ENCODE data around the gene CNTN1. TPM values are rescaled to one million over a fixed set of nuclear protein-coding genes. Genes with fewer than 3 reads are reported as not detected.

The CNTN1 gene
- total RNA-seq, 1 experiment from 2014 or later, result 6.5 TPM

DNA sequence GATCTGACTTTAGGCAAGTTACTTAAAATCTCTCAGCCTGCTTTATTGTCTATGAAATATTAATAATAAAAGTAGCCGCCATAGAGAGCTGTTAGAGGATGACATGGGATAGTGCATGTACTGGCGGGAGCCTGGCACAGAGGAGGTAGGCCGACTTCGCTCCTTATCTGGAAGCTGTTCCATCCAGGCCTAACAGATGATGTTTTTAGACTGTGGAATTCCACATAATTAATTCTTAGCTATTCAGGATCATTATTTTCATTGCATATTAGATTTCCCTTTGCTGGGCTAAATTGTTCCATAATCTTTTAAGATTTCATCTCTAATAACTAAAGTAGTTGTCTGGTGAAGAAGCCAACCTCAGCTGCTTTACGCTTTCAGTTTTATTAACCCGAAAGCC is 30.8 kb downstream of the CNTN1 start:
- TF ChIP-seq, protein P1, sequence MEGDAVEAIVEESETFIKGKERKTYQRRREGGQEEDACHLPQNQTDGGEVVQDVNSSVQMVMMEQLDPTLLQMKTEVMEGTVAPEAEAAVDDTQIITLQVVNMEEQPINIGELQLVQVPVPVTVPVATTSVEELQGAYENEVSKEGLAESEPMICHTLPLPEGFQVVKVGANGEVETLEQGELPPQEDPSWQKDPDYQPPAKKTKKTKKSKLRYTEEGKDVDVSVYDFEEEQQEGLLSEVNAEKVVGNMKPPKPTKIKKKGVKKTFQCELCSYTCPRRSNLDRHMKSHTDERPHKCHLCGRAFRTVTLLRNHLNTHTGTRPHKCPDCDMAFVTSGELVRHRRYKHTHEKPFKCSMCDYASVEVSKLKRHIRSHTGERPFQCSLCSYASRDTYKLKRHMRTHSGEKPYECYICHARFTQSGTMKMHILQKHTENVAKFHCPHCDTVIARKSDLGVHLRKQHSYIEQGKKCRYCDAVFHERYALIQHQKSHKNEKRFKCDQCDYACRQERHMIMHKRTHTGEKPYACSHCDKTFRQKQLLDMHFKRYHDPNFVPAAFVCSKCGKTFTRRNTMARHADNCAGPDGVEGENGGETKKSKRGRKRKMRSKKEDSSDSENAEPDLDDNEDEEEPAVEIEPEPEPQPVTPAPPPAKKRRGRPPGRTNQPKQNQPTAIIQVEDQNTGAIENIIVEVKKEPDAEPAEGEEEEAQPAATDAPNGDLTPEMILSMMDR (conservative IDR thresholded peaks at IDR 0.05), result no peak
- no peaks in the 10 kb centered on the region for H3K79me2 ChIP-seq (ENCODE audit: insufficient read depth, low read length)
- no peak overlapping the region for H3K4me3 Mint-ChIP-seq
- H4K8ac ChIP-seq (replicated peaks; ENCODE audit: insufficient read length, low read depth, low read length), result no peak overlapping the region
- no peaks in the 10 kb centered on the region for H3K27me3 ChIP-seq (ENCODE audit: insufficient read depth, low read length)
- no peak overlapping the region for H2AK5ac ChIP-seq (ENCODE audit: insufficient read length, low read length)
- H3K27me3 Mint-ChIP-seq (ENCODE audit: low read depth), result no peaks in the 10 kb centered on the region
- no peak overlapping the region for H4K5ac ChIP-seq (ENCODE audit: insufficient read length, low read depth, low read length)
- H3K4me2 ChIP-seq (ENCODE audit: insufficient read depth, insufficient read length, low read length), result no peak overlapping the region
- no peak overlapping the region for H2AFZ ChIP-seq (ENCODE audit: low read length)
- no peaks in the 10 kb centered on the region for H3K79me1 ChIP-seq (ENCODE audit: insufficient read depth, low read depth, low read length, poor library complexity, severe bottlenecking)
- H3K9me3 ChIP-seq (ENCODE audit: control insufficient read depth, low read depth, low read length), result no peaks in the 10 kb centered on the region
- no peaks in the 10 kb centered on the region for H3K4me1 ChIP-seq (ENCODE audit: insufficient read depth, low read length)
- H2BK120ac ChIP-seq (ENCODE audit: low read depth, low read length, poor library complexity, severe bottlenecking), result no peak overlapping the region
- H3K23me2 ChIP-seq (ENCODE audit: insufficient read length, low read depth, low read length, poor library complexity, severe bottlenecking), result no peaks in the 10 kb centered on the region
- no peak overlapping the region for H2BK5ac ChIP-seq (ENCODE audit: insufficient read length, low read length)
- no peak overlapping the region for H2BK15ac ChIP-seq (ENCODE audit: low read depth, low read length)
- no peak overlapping the region for H4K91ac ChIP-seq (ENCODE audit: insufficient read length, low read depth, low read length)
- no peak overlapping the region for H2BK12ac ChIP-seq (ENCODE audit: insufficient read length, low read depth, low read length)
- H4K20me1 ChIP-seq (ENCODE audit: control insufficient read depth, insufficient read depth, insufficient read length), result no peaks in the 10 kb centered on the region
- no peaks in the 10 kb centered on the region; a peak in 1 of 7 replicates for H3K36me3 Mint-ChIP-seq (ENCODE audit: insufficient read depth in 1 of 3, low read depth in 3 of 3)
- H3K14ac ChIP-seq (ENCODE audit: insufficient read depth, low read length), result no peak overlapping the region
- H3K56ac ChIP-seq (ENCODE audit: insufficient read length, low read depth, low read length), result no peak overlapping the region
- H3K9me3 Mint-ChIP-seq, result no peaks in the 10 kb centered on the region
- H2BK20ac ChIP-seq (ENCODE audit: low read depth, low read length, poor library complexity, severe bottlenecking), result no peak overlapping the region
- H3K18ac ChIP-seq (ENCODE audit: insufficient read length, low read depth, low read length), result no peak overlapping the region
- no peak overlapping the region for H3K4ac ChIP-seq (ENCODE audit: low read depth, low read length)
- peaks cover 0 to 4% of the 10 kb centered on the region in 2 experiments; a peak in 2 of 4 replicates for H3K4me1 Mint-ChIP-seq
- no CpG with 5 or more reads among the region's 6 CpGs for WGBS (ENCODE audit: extremely low coverage, insufficient read length, low lambda C conversion rate)
- no peak overlapping the region for H3T11ph ChIP-seq (ENCODE audit: low read length)
- DNase-seq, result no peak
- H3K27ac ChIP-seq (ENCODE audit: insufficient read length, low read depth, low read length), result no peak overlapping the region
- no peak overlapping the region for H3K9ac ChIP-seq (ENCODE audit: extremely low read depth, insufficient read length, low read length)
- H3K27ac Mint-ChIP-seq, result no peak overlapping the region
- no peak overlapping the region for H3K23ac ChIP-seq (ENCODE audit: insufficient read length, low read depth, low read length)

All from H9 (cell line).